Keratinocyte (primary cell): ENCODE measurements around the gene SLC1A3. TPM values are rescaled to one million over a fixed set of nuclear protein-coding genes. Genes with fewer than 3 reads are reported as not detected.
A peak's percentile ranks its signal among the peaks of the same experiment; 100 is the strongest.

Experiments used
- DNase-seq: peaks from one replicate; pipeline ENCODE4 v3.0.0-alpha.2; 2011; ENCODE audit warnings: low read depth, missing footprints, low spot score
- FAIRE-seq: peaks from 2 replicates; lab custom pipeline; 2011; peaks lifted over from hg19 to GRCh38; lab: Jason Lieb, UNC
- H2AFZ ChIP-seq: 2 replicates; pipeline ENCODE4 v1.6.0; 2012; ENCODE audit warnings: low read length, control low read depth, inconsistent platforms; ENCODE audit not compliant: control insufficient read depth
- H3K27ac ChIP-seq: 2 replicates; pipeline ENCODE4 v1.5.1; 2011; ENCODE audit warnings: low read length; ENCODE audit not compliant: control insufficient read depth, insufficient read depth
- H3K27me3 ChIP-seq: 3 replicates; pipeline ENCODE4 v1.6.0; 2011; ENCODE audit warnings: low read length; ENCODE audit not compliant: control insufficient read depth, insufficient read depth; ENCODE audit errors: extremely low read depth
- H3K36me3 ChIP-seq, 2 experiments: 2 replicates in 1 of 2; 3 replicates in 1 of 2; pipeline ENCODE4 v1.5.1; 2011; ENCODE audit warnings: low read length in 2 of 2, mild to moderate bottlenecking in 1 of 2; ENCODE audit not compliant: control insufficient read depth in 2 of 2, insufficient read depth in 2 of 2; ENCODE audit errors: extremely low read depth in 1 of 2
- H3K4me1 ChIP-seq: 3 replicates; pipeline ENCODE4 v1.5.1; 2011; ENCODE audit warnings: low read length; ENCODE audit not compliant: control insufficient read depth, insufficient read depth; ENCODE audit errors: extremely low read depth
- H3K4me2 ChIP-seq: 3 replicates; pipeline ENCODE4 v1.6.0; 2011; ENCODE audit warnings: low read depth, low read length; ENCODE audit not compliant: control insufficient read depth, insufficient read depth; ENCODE audit errors: extremely low read depth
- H3K4me3 ChIP-seq, 3 experiments: fragments of 200-600 bp in 1 of 3; sonication (generic) in 1 of 3; 2 replicates in 2 of 3; 3 replicates in 1 of 3; pipeline ENCODE4 v1.5.1; 2011 to 2016; ENCODE audit warnings: low read length in 3 of 3, mild to moderate bottlenecking in 3 of 3, control low read depth in 2 of 3, inconsistent platforms in 1 of 3, low read depth in 1 of 3, mixed read lengths in 1 of 3, mixed run types in 1 of 3, moderate library complexity in 1 of 3; ENCODE audit not compliant: control insufficient read depth in 2 of 3, insufficient read depth in 2 of 3; ENCODE audit errors: extremely low read depth in 1 of 3
- H3K79me2 ChIP-seq: 2 replicates; pipeline ENCODE4 v1.6.0; 2012; ENCODE audit warnings: low read length; ENCODE audit not compliant: control insufficient read depth, insufficient read depth
- H3K9ac ChIP-seq: 3 replicates; pipeline ENCODE4 v1.6.0; 2011; ENCODE audit warnings: low read length; ENCODE audit not compliant: control insufficient read depth, insufficient read depth; ENCODE audit errors: extremely low read depth
- H3K9me1 ChIP-seq: 3 replicates; pipeline ENCODE4 v1.6.0; 2011; ENCODE audit warnings: low read length; ENCODE audit not compliant: control insufficient read depth, insufficient read depth; ENCODE audit errors: extremely low read depth
- H3K9me3 ChIP-seq: 2 replicates; pipeline ENCODE4 v1.5.1; 2012; ENCODE audit warnings: low read depth, low read length; ENCODE audit not compliant: control insufficient read depth
- H4K20me1 ChIP-seq: 3 replicates; pipeline ENCODE4 v1.6.0; 2011; ENCODE audit warnings: low read length; ENCODE audit not compliant: control insufficient read depth, insufficient read depth; ENCODE audit errors: extremely low read depth
- EZH2 ChIP-seq: IDR thresholded peaks from one replicate; pipeline ENCODE4 v1.6.1; 2012; ENCODE audit warnings: inconsistent platforms, mild to moderate bottlenecking, low read length, moderate library complexity
- dilution Hi-C: fragments of 300-500 bp; cut with MboI; formaldehyde crosslinking; loops from one replicate; pipeline ENCODE4 v1.7.0; 2020; ENCODE audit warnings: low sequenced_read_pairs; ENCODE audit not compliant: extremely low pct_ligation_motif_present
- polyA plus RNA-seq, 5 experiments: library from polyadenylated mRNA; depleted of rRNA in 3 of 5; stranded (reverse) in 3 of 5; stranded (forward) in 1 of 5; unstranded in 1 of 5; fragments of >200 nt; gene quantifications; 1 replicate in 1 of 5; 2 replicates in 3 of 5; 3 replicates in 1 of 5; pipeline versions ENCODE4 v1.2.1 to v1.2.3, GENCODE V29; 2011 to 2012; ENCODE audit warnings: missing spikeins in 2 of 5, low read depth in 1 of 5, low replicate concordance in 1 of 5
- TF ChIP-seq, protein P1 (sequence below), 3 experiments: IDR thresholded peaks in 1 of 3; conservative IDR thresholded peaks in 1 of 3; optimal IDR thresholded peaks in 1 of 3; 2 replicates in 2 of 3; 3 replicates in 1 of 3; pipeline versions ENCODE3 to v1.5.1; 2011; ENCODE audit warnings: low read length in 3 of 3, mild to moderate bottlenecking in 3 of 3, moderate library complexity in 2 of 3, control low read depth in 1 of 3, inconsistent platforms in 1 of 3; ENCODE audit not compliant: insufficient read depth in 2 of 3; ENCODE audit errors: extremely low read depth in 1 of 3

Gene SLC1A3
- polyA plus RNA-seq, 1 donor (not counting 4 experiments of a cell fraction or from before 2014, with no cell fraction given), result 22.2 TPM

DNA sequence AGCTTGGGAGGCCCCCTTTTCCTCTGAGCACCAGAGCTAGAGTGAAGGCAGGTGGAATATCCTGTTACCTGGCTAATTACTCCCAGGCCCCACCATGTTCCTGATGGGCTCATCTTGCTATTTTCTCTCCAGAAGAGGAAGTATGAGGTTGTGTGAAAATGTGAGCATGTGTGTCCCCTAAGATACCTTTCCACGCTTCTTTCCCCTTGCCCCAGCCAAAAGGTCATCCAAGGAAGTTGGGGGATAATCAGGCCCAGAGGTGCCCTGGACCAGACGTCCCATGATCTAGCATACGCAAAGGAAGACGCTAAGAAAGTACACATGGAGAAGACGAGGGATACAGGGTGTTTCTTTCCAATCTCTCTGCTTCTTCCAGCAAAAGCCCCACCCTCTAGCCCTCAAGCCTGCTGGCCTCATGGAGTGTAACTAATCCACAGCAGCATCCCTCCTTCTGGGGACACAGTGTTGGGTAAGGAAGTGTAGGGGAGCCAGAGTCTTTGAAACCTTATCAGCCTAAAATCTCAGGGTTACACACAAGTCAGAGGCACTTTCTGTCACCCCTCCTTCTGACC, 115.3 kb downstream of the SLC1A3 start:
- Histone ChIP-seq H3K9ac (no peak overlapping the region), H3K4me1 (no peaks in the 10 kb centered on the region), H2AFZ (no peak overlapping the region), H3K9me3 (no peaks in the 10 kb centered on the region), H3K4me3 (no peak overlapping the region), H3K27ac (no peak overlapping the region), H4K20me1 (no peaks in the 10 kb centered on the region), H3K79me2 (no peaks in the 10 kb centered on the region), H3K27me3 (no peaks in the 10 kb centered on the region), H3K36me3 (no peaks in the 10 kb centered on the region), H3K4me2 (no peak overlapping the region), H3K9me1 (no peaks in the 10 kb centered on the region)
- dilution Hi-C loops, result no loop called here
- DNase-seq (no peak), FAIRE-seq (no peak)
- no peak for TF ChIP-seq EZH2
- TF ChIP-seq, protein P1, sequence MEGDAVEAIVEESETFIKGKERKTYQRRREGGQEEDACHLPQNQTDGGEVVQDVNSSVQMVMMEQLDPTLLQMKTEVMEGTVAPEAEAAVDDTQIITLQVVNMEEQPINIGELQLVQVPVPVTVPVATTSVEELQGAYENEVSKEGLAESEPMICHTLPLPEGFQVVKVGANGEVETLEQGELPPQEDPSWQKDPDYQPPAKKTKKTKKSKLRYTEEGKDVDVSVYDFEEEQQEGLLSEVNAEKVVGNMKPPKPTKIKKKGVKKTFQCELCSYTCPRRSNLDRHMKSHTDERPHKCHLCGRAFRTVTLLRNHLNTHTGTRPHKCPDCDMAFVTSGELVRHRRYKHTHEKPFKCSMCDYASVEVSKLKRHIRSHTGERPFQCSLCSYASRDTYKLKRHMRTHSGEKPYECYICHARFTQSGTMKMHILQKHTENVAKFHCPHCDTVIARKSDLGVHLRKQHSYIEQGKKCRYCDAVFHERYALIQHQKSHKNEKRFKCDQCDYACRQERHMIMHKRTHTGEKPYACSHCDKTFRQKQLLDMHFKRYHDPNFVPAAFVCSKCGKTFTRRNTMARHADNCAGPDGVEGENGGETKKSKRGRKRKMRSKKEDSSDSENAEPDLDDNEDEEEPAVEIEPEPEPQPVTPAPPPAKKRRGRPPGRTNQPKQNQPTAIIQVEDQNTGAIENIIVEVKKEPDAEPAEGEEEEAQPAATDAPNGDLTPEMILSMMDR (optimal IDR thresholded peaks at IDR 0.05 in 1 of 3, IDR thresholded peaks at IDR 0.05 in 1 of 3, conservative IDR thresholded peaks at IDR 0.05 in 1 of 3; ENCODE audit: extremely low read depth in 1 of 3, insufficient read depth in 2 of 3, low read length in 3 of 3), result no peak

DNA sequence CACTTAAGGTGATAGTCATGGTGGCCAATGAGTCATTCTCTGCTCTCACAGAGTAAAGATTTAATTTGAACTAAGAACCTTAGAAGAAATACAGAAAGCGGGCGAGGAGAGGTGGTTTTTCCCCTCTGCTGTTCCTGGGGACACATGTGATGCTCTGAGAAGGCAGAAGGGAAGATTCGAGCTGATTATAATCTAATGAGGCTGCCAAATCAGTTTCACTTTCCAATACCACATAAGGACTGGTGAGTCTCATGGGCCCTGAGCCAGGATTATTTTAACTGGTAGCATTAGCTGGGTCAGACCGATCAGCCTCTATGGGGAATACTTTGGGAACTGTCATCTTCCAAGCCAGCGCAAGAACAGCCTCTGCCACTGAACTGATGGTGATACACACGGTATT, 116.5 kb downstream of the SLC1A3 start:
- no peaks in the 10 kb centered on the region for H3K27me3 ChIP-seq
- H3K9ac ChIP-seq, result no peak overlapping the region
- no peak overlapping the region for H3K4me3 ChIP-seq
- H2AFZ ChIP-seq, result no peak overlapping the region
- no peak for FAIRE-seq
- H3K9me1 ChIP-seq, result no peaks in the 10 kb centered on the region
- H3K9me3 ChIP-seq, result no peaks in the 10 kb centered on the region
- no peaks in the 10 kb centered on the region for H3K4me1 ChIP-seq
- no peaks in the 10 kb centered on the region for H3K79me2 ChIP-seq
- no peak for TF ChIP-seq EZH2
- TF ChIP-seq, protein P1 (optimal IDR thresholded peaks at IDR 0.05 in 1 of 3, IDR thresholded peaks at IDR 0.05 in 1 of 3, conservative IDR thresholded peaks at IDR 0.05 in 1 of 3; ENCODE audit: extremely low read depth in 1 of 3, insufficient read depth in 2 of 3, low read length in 3 of 3), result no peak
- H3K27ac ChIP-seq, result no peak overlapping the region
- no peak for DNase-seq
- H3K36me3 ChIP-seq, result no peaks in the 10 kb centered on the region
- no peaks in the 10 kb centered on the region for H4K20me1 ChIP-seq
- H3K4me2 ChIP-seq, result peak overlapping the region; percentile 29
- dilution Hi-C loops, result no loop called here
